ENCODE measurements around the gene CBR1. TPM values are rescaled to one million over a fixed set of nuclear protein-coding genes. Genes with fewer than 3 reads are reported as not detected.

Gene CBR1
- total and polyA plus RNA-seq, 10 of the 15 experiments (the other 5 are each of a cell fraction or from before 2014, with no cell fraction given): 16.9 to 138 (median 57.4) TPM

DNA sequence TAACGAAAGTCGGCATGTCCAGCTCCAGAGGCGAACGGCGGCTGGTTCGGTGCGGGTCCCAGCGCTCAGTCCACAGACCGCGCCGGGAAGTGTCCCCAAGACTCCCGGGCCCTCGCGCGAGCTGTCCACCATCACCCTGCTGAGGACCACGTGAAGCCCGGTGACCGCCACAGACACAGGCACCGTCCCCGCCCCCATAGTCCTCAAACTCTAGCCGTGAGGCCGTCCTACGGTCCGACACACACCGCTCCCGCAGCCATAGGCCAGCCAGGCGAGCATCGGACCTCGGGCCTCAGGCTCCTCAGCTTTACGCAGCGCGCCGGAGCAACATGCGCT lies 10.0 kb upstream of the CBR1 start:
- peak overlapping the region; percentile 56 for H3K4me2 ChIP-seq (ENCODE audit: control insufficient read depth, insufficient read depth)
- peak; percentile 73 for ATAC-seq
- intact Hi-C loops (cut with micrococcal nuclease; ENCODE audit: unreplicated experiment) (loop anchor here (2.0 kb wide), 1 partner anchor 39 kb away; no protein-coding TSS in a partner anchor), in situ Hi-C loops (cut with MboI) (no loop called here)
- CTCF ChIA-PET: interaction anchor here (0.8 to 2.3 kb wide), 8 partner anchors 17 to 65 kb away, joined by 3 to 6 read pairs (median 4); no protein-coding TSS in a partner anchor
- TSS peak; percentile 62 for BruUV-seq (replicated peaks)
- POLR2A ChIA-PET: interaction anchor here (0.9 to 2.3 kb wide), 3 partner anchors 9 to 52 kb away, joined by 3 to 5 read pairs (median 5); no protein-coding TSS in a partner anchor
- peak overlapping the region; percentile 73 for H2AFZ ChIP-seq (ENCODE audit: control insufficient read depth, low read depth, low read length)
- peaks cover 10% of the 10 kb centered on the region for H3K79me2 ChIP-seq (ENCODE audit: control insufficient read depth, insufficient read depth, low read length)
- no peaks in the 10 kb centered on the region for H4K20me1 ChIP-seq (ENCODE audit: control insufficient read depth, insufficient read depth)
- H3K27me3 ChIP-seq (replicated peaks in 1 of 2; ENCODE audit: control insufficient read depth in 2 of 2, insufficient read depth in 2 of 2, low read length in 1 of 2): no peaks in the 10 kb centered on the region
- 2% methylated on average over 34 of the region's 34 CpGs for WGBS (ENCODE audit: insufficient coverage, insufficient replicate concordance, low lambda C conversion rate, missing lambda C conversion rate)
- RAD21 ChIA-PET (ENCODE audit: unreplicated experiment): interaction anchor here (1.0 to 2.1 kb wide), 6 partner anchors 10 to 53 kb away, joined by 3 to 10 read pairs (median 4); partner anchors contain the start of gene CBR1
- DNase-seq (ENCODE audit: low read depth, low spot score): no peak
- H3K4me1 ChIP-seq (ENCODE audit: control insufficient read depth, insufficient read depth, low read length): no peaks in the 10 kb centered on the region
- peak overlapping the region; percentile 79 for H3K27ac ChIP-seq (ENCODE audit: control insufficient read depth, insufficient read depth)
- TF ChIP-seq CHD2 (IDR thresholded peaks at IDR 0.05; ENCODE audit: borderline replicate concordance, low read depth, low read length): 0 out of 2 replicates have a peak, but pooled peaks have one; percentile 10
- TF ChIP-seq, protein P1, sequence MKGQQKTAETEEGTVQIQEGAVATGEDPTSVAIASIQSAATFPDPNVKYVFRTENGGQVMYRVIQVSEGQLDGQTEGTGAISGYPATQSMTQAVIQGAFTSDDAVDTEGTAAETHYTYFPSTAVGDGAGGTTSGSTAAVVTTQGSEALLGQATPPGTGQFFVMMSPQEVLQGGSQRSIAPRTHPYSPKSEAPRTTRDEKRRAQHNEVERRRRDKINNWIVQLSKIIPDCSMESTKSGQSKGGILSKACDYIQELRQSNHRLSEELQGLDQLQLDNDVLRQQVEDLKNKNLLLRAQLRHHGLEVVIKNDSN (IDR thresholded peaks at IDR 0.05; ENCODE audit: borderline replicate concordance, extremely low read length, insufficient read depth, low read depth, low read length): peak; percentile 49
- no peak for TF ChIP-seq KAT2A (conservative IDR thresholded peaks at IDR 0.05; ENCODE audit: control insufficient read depth, low read depth, low read length)
- no peak for TF ChIP-seq SRF (IDR thresholded peaks at IDR 0.05; ENCODE audit: low read depth in 2 of 2, low read length in 2 of 2)
- no peak for TF ChIP-seq YBX1 (IDR thresholded peaks at IDR 0.05)
- peak; percentile 18; the same call in 1 of the 2 replicates for TF ChIP-seq PAX5 (IDR thresholded peaks at IDR 0.05; ENCODE audit: borderline replicate concordance, low read depth, low read length)
- H3K36me3 ChIP-seq (ENCODE audit: control insufficient read depth in 2 of 2, insufficient read depth in 2 of 2, low read length in 1 of 2): peaks cover 2 to 17% of the 10 kb centered on the region in 2 experiments
- no peak for FAIRE-seq
- H3K9ac ChIP-seq (ENCODE audit: control insufficient read depth, insufficient read depth, low read length): peak overlapping the region; percentile 74
- SMC1A ChIA-PET (ENCODE audit: uncharacterized antibody, unreplicated experiment): interaction anchor here (1.1 to 1.6 kb wide), 4 partner anchors 13 to 57 kb away, joined by 3 to 9 read pairs (median 4); no protein-coding TSS in a partner anchor
- H3K9me3 ChIP-seq (replicated peaks; ENCODE audit: control insufficient read depth, insufficient read depth, low read length): no peaks in the 10 kb centered on the region; the same call in 2 of the 3 replicates
- H3K4me3 ChIP-seq: peak overlapping the region; percentile 87
